MV-4-11 (cell line): Measurements from ENCODE around the gene PPFIA2.

Experiments used
- DNase-seq: peaks from one replicate; lab custom pipeline; 2025; lab: John Stamatoyannopoulos, UW

Gene PPFIA2

DNA sequence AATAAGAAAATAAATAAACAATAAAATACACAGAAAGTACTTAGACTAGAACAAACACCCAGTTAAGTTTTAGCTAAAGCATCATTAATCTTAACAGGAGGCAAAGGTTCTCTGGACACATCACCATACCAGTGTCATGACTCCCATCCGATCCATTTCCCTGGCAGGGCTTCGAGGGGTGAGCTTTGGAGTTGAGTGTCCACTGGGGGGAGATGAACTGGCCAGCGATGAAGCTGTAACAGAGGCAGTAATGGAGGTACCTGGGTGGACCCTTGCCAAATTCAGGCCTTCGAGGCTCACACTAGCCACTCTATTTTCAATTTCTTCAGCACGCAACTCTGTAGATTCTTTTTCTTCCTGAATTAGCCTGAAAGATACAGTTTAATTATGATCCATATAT lies 411.7 kb downstream of the PPFIA2 start:
- DNase-seq: no peak

GRCh38 chr12:81340910-81341309 lies 418.2 kb downstream of the PPFIA2 start:
- DNase-seq: no peak

- no peak for DNase-seq
These were observed 420.1 kb downstream of the PPFIA2 start for GRCh38 chr12:81339071-81339470.

DNA sequence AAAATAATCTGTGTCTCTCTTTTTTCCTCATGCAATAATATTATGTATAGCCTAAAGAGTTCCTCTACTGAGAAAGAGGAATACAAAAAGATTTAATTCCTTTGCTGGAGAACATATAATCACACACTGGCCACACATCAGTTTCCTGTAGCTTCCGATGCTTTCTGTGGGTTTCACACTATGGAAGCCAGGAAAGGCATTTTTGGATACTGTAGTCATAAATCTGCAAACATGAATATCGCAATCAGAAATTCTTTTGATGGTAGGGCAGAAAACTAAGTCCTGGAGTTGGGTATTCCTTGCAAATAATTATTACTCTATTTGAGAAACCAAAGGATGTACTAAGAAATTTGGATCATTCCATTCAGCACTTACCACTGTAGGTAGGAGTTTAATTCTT lies 421.3 kb downstream of the PPFIA2 start:
- DNase-seq: no peak

DNA sequence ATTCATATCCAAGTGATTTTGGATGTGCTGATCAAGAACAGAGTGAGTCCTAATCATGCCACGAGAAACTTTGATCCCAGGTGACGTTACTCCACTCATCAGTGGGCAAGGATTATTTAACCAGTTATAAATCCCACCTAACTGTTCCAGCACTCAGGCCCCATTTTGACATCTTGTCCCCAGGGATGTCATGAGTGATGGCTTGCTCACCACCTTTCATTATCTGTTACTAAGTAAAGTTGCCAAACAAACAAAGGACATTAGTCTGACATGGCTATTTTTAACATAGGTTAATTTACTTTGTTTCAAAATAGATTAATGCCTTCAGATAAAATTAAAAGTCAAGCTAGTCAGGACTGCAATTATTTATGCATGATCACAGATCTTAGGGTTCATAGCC lies 425.3 kb downstream of the PPFIA2 start:
- no peak for DNase-seq

- DNase-seq: peak; percentile 88
These were observed 427.1 kb downstream of the PPFIA2 start for GRCh38 chr12:81332054-81332453.

GRCh38 chr12:81330480-81330879 lies 428.7 kb downstream of the PPFIA2 start:
- DNase-seq: no peak

DNA sequence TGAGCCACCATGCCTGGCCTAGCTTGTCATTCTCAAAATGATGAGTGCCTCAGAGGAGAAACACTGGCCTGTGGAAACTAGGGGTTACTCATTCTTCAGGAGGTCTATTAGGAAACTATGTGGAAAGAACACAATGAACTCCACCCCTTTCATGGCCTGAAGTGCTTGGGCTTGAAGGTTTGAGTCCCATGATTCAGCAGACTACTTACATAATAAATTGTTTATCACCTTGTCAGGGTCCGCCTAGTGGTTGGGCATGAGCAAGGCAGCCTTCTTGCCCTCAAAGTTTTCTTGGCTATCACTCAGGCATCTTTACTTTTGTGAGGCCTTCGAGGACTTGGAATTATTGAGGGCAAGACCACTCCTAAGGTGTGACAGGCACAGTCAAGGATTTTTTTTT lies 430.1 kb downstream of the PPFIA2 start:
- peak; percentile 34 for DNase-seq

GRCh38 chr12:81327425-81327824 lies 431.7 kb downstream of the PPFIA2 start:
- DNase-seq: no peak

DNA sequence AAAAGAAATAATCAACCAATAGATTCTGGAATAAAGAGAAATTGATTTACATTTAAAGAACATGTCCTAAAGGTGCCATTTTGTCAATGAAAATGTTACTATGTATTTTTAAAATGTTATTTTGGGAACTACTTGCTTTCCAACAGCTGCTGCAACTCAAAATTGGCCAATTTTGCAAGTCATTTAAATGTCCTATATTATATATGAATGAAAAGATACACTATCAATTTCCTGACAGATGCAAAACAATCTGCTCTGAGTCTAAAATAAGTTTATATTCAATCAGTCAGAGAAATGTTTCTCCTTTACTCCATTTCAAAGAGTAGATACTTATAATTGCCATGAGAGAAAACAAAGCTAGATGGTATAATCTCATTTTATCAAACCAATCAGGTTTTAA lies 434.1 kb downstream of the PPFIA2 start:
- no peak for DNase-seq

- DNase-seq: no peak
These were observed 444.1 kb downstream of the PPFIA2 start for GRCh38 chr12:81314903-81315531.

GRCh38 chr12:81303935-81304334 lies 455.2 kb downstream of the PPFIA2 start:
- DNase-seq: no peak

GRCh38 chr12:81300454-81300853 lies 458.7 kb downstream of the PPFIA2 start:
- no peak for DNase-seq

GRCh38 chr12:81297601-81298000 lies 461.5 kb downstream of the PPFIA2 start:
- DNase-seq: no peak

DNA sequence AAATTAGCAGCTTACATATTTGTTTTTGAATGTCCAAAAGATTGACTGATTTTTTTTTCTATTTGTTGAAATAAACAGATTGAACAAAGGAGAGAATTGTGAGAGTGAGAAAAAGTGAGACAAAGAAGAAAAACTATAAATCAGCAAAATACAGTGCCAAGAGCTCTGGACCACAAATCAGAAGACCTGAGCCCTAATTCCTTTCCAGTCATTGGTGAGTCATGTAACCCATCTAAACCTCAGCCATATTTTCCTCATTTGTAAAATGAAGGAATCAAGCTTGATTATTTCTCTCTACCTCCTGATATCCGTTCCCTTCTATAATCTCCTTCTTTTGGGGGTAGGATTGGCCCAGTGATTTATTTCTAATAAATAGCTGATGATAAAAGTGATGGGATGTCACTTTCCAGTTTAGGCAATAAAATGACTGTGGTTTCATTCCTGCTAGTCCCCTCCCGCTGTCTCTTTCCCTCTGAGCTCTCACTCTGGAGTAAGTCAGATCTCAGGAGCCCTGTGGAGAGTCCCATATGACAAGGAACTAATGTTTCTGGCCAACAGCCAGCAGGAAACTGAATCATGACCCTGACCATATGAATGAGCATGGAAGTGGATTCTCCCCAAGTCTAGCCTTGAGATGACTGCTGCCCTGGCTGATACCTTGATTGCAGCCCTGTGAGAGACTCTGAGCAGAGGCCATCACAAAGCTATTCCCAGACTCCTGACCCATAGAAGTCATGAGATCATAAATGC lies 462.4 kb downstream of the PPFIA2 start:
- DNase-seq: no peak

DNA sequence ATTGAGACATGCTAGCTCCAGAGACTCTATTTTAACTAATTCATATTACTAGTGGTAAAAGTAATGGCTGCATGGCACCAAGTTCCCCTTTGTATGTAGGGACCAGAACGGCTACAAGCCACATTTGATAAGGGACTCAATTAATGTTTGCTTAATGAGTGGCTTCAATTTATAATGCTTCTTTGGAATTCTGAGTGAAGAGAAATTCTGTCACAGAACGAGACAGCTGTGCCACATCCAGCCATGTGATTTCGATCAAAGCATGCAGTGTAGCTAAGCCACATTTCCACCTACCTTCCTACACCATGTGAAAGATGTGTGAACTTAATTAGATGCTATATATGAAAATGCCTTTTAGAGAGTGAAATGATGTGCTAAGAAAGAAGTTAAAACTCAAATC lies 463.9 kb downstream of the PPFIA2 start:
- DNase-seq: no peak

GRCh38 chr12:81294325-81295190 lies 464.6 kb downstream of the PPFIA2 start:
- no peak for DNase-seq

- DNase-seq: no peak
These were observed 470.5 kb downstream of the PPFIA2 start for GRCh38 chr12:81288651-81289050.

DNA sequence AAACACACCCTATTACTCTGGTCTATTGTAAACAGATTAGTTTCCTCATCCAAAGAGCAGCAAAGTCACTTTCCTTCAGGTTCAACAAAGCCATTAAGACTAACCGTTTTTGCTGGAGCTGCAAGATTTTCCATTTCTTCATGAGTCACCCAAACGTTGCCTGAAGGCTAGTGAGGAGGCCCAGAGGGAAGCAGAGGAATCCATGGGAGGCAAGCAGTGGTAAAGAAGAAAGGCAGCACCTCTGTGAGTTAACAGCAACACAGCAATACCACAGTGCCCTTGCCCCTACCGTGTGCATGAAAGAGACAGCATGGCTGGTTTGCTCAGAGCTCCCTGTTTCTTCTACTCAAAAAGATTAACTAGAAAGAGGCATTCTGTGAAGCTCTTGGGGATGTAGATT lies 475.0 kb downstream of the PPFIA2 start:
- DNase-seq: no peak

DNA sequence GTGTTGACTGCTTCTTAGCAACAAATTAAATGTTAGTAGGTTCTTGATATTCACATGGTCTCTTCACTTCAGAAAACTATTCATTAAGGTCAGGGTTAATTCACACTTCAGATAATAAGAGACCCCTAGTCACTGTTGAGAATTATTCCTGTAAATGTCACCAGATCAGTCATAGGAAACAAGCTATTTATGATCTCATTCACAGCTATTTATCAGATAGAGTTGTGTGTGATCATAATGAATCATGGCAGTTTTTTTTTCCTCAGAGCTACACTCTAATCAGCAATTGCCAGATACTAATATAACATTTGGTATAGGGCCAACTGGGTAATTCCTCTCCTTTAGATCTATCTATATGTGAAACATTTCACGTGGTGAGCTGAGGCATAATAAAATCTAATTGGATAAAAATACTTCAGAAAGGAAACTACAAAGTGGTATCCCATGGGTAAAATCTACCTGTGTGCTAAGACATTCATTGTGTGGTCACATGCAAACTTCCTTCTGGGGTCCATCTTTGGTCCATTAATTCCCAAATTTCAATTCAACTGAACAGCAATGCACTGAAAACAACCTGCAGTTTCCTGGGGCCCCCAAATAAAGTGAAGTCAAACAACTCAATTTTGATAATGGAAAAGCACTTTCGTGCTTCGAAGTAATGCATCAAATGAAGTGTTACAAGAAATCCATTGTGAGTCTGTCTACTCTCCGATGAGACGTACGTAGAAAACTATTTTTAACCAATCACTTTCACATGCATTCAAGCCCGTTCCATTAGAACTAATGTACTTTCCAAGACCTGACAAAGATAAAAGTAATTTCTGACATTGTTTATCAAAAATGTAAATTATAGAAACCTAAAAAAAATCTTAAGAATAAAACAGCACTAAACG lies 484.3 kb downstream of the PPFIA2 start:
- no peak for DNase-seq

DNA sequence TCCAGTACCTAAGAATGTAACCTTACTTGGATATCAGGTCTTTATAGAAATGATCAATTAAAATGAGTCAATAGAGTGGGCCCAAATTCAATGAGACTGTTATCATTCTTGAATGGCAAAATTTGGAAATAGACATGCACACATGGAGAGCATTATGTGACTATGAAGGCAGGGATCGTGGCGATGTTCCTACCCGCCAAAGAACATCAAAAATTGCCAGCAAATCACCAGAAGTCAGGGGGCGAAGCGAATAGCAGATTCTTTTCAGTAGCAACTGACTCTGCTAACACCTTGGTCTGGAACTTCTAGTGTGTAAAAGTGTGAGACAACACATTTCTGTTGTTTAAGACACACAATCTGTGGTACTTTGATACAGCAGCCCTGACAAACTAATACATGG lies 488.8 kb downstream of the PPFIA2 start:
- DNase-seq: no peak

GRCh38 chr12:81263072-81263471 lies 496.1 kb downstream of the PPFIA2 start:
- no peak for DNase-seq
